Activated CD8-positive, alpha-beta T cell treated with anti-CD3 and anti-CD28 coated beads, Interleukin-2, amount 10 ng/mL, durations not matched to agents 7 days and 5 days (primary cell): Measurements from ENCODE around the gene PDS5A. TPM values are rescaled to one million over a fixed set of nuclear protein-coding genes. Genes with fewer than 3 reads are reported as not detected.
A peak's percentile ranks its signal among the peaks of the same experiment; 100 is the strongest.
"Not testable (repeated sequence)": the region's sequence is repeated elsewhere in the genome, so short reads cannot be mapped to it uniquely, and the experiment has no call there.

ENCODE experiments used
- ATAC-seq: fragments of 150-1000 bp; cut with Tn5 transposase; one replicate; pipeline ENCODE4 v1.10.0; 2021; ENCODE audit warnings: moderate library complexity
- CTCF ChIA-PET: fragments of 350-600 bp; sonication (Branson Sonifier 250); formaldehyde crosslinking; loops from one replicate; lab custom pipeline; 2021; ENCODE audit warnings: antibody characterized with exemption; lab: Charles Lee
- POLR2A ChIA-PET: fragments of 350-600 bp; sonication (Branson Sonifier 250); formaldehyde crosslinking; loops from one replicate; lab custom pipeline; 2021; ENCODE audit warnings: antibody characterized with exemption; lab: Charles Lee
- DNase-seq: peaks from one replicate; pipeline ENCODE4 v3.0.0-alpha.2; 2020
- H3K27ac Mint-ChIP-seq: one replicate; pipeline ENCODE4 v1.8.0; 2021; ENCODE audit warnings: mild to moderate bottlenecking, mixed read lengths
- H3K27me3 Mint-ChIP-seq: one replicate; pipeline ENCODE4 v1.8.0; 2021; ENCODE audit warnings: low read depth, mixed read lengths
- H3K36me3 Mint-ChIP-seq: one replicate; pipeline ENCODE4 v1.8.0; 2021; ENCODE audit warnings: low read depth, mixed read lengths
- H3K4me1 Mint-ChIP-seq: one replicate; pipeline ENCODE4 v1.8.0; 2021; ENCODE audit warnings: low read depth, mixed read lengths
- H3K4me3 Mint-ChIP-seq: one replicate; pipeline ENCODE4 v1.8.0; 2021; ENCODE audit warnings: mild to moderate bottlenecking, mixed read lengths
- H3K9me3 Mint-ChIP-seq: one replicate; pipeline ENCODE4 v1.8.0; 2022; ENCODE audit warnings: mixed read lengths; ENCODE audit not compliant: insufficient read depth
- total RNA-seq, 2 experiments: library from RNA; stranded (reverse); gene quantifications; one replicate each; pipeline ENCODE4 v1.2.3, GENCODE V29; 2021

Gene PDS5A
- total RNA-seq, 2 experiments from 2014 or later: 120 to 126 TPM

DNA sequence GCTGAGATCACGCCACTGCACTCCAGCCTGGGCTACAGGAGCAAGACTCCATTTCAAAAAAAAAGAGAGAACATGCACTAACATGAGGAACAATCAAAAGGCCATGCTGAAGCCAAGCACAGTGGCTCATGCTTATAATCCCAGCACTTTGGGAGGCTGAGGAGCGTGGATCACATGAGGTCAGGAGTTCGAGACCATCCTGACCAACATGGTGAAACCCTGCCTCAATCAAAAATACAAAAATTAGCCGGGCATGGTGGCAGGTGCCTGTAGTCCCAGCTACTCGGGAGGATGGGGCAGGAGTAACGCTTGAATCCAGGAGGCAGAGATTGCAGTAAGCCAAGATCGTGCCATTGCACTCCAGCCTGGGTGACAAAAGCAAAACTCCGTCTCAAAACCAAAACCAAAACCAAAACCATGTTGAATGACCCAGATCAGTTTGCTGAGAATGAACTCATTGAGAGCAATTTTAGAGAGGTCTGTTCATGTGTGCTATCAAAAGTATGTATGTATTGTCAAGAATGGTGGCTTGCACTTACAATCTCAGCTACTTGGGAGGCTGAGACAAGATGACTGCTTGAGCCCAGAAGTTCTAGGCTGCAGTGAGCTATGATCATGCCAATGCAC lies 44.8 kb downstream of the PDS5A start:
- Mint-ChIP-seq H3K4me1 (peaks cover 51% of the 10 kb centered on the region), H3K27me3 (no peaks in the 10 kb centered on the region), H3K9me3 (no peaks in the 10 kb centered on the region), H3K4me3 (peak overlapping the region; percentile 34), H3K27ac (peak overlapping the region; percentile 57), H3K36me3 (peaks cover 35% of the 10 kb centered on the region)
- DNase-seq (peak; percentile 45), ATAC-seq (peak; percentile 79)
- CTCF ChIA-PET: interaction anchor here (0.9 to 1.1 kb wide), 2 partner anchors 8 to 45 kb away, joined by 3 to 4 read pairs; no protein-coding TSS in a partner anchor
- POLR2A ChIA-PET: no interaction called here

DNA sequence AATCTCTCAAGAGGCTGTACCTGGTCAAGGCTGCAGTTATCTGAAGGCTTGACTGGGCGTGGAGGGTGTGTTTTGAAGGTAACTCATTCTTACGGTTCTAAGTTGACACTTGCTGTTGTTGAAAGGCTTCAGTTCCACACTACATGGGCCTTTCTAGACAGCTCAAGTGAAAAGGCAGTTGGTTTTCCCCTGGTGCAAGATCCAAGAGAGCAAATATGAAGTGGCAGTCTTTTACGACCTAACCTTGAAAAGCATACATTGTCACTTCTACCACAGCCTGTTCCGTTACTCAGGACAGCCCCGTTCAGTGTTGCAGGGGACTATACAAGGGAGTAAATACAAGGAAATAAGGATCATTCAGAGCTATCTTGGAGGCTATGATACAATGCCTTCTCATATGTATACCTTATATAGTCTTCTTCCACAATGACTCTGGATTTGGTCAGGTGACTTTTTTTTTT lies 46.2 kb downstream of the PDS5A start:
- DNase-seq (no peak), ATAC-seq (peak; percentile 20)
- CTCF ChIA-PET: no interaction called here
- H3K4me3 Mint-ChIP-seq: no peak overlapping the region
- no peaks in the 10 kb centered on the region for H3K9me3 Mint-ChIP-seq
- peaks cover 34% of the 10 kb centered on the region for H3K36me3 Mint-ChIP-seq
- peak overlapping the region; percentile 51 for H3K27ac Mint-ChIP-seq
- no peaks in the 10 kb centered on the region for H3K27me3 Mint-ChIP-seq
- POLR2A ChIA-PET: no interaction called here
- H3K4me1 Mint-ChIP-seq: peaks cover 43% of the 10 kb centered on the region

DNA sequence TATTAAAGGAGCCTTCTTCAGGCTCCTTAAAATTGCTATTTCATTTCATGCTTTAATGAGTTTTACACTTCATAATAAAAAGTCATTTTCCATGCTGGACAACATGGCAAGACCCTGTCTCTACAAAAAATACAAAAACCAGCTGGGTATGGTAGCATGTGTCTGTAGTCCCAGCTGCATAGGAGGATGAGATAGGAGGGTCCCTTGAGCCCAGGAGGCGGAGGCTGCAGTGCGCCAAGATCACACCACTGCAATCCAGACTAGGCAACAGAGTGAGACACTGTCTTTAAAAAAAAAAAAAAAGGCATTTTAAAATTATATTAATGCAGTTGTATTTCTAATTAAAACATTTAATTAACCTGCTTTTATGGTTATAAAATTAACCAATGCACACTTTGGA lies 49.2 kb downstream of the PDS5A start:
- Mint-ChIP-seq H3K36me3 (peaks cover 44% of the 10 kb centered on the region), H3K27ac (no peak overlapping the region), H3K9me3 (no peaks in the 10 kb centered on the region), H3K4me3 (no peak overlapping the region), H3K27me3 (no peaks in the 10 kb centered on the region), H3K4me1 (peaks cover 30% of the 10 kb centered on the region)
- ChIA-PET POLR2A (no interaction called here), CTCF (no interaction called here)
- DNase-seq (no peak), ATAC-seq (no peak)

DNA sequence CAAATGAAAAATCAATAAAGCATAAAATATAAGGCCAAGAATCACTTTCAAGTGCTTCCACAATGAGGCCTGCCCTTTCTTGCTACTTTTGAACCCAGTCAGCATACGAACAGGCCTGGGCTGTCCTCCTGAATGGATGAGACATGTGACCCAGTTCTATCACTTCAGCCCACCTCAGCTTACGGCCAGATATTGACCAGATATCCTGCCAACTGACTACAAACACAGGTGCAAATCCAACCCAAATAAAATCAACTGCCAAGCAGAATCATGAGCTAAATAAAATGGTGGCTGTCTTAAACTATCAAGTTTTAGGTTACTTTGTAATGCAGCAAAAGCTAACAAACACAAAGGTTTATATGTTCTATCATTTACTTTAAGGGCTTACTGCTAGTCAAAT lies 53.7 kb downstream of the PDS5A start:
- Mint-ChIP-seq H3K9me3 (no peaks in the 10 kb centered on the region), H3K4me1 (peaks cover 10% of the 10 kb centered on the region), H3K27ac (peak overlapping the region; percentile 45), H3K27me3 (no peaks in the 10 kb centered on the region), H3K36me3 (peaks cover 44% of the 10 kb centered on the region), H3K4me3 (no peak overlapping the region)
- DNase-seq: no peak
- CTCF ChIA-PET: interaction anchor here (0.6 to 1.5 kb wide), 2 partner anchors 10 to 718 kb away, joined by 3 to 4 read pairs; no protein-coding TSS in a partner anchor
- POLR2A ChIA-PET: interaction anchor here (1.3 kb wide), 1 partner anchor 10 kb away, joined by 4 read pairs; no protein-coding TSS in a partner anchor
- no peak for ATAC-seq

DNA sequence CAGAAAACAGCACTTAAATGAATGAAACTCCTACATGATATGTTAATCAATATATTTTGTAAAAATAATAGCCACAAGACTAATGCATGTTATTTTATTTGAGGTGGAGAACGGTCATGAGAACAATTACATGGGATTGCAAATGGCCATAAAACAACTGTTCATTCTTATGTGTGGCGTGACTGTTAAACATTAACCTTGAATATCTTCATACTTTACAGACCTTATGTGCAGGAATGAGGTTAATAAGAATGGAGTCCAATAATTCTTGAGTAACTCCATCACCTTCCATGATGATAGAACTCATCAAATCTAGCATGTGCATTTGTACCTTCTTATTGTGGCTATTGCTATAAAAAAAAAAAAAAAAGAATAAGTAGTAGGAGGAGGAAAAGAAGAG lies 55.3 kb downstream of the PDS5A start:
- ATAC-seq: no peak
- no peak for DNase-seq
- Mint-ChIP-seq H3K4me3 (no peak overlapping the region), H3K27ac (no peak overlapping the region), H3K4me1 (peaks cover 10% of the 10 kb centered on the region), H3K27me3 (no peaks in the 10 kb centered on the region), H3K9me3 (no peaks in the 10 kb centered on the region), H3K36me3 (peaks cover 41% of the 10 kb centered on the region)
- ChIA-PET POLR2A (no interaction called here), CTCF (no interaction called here)

DNA sequence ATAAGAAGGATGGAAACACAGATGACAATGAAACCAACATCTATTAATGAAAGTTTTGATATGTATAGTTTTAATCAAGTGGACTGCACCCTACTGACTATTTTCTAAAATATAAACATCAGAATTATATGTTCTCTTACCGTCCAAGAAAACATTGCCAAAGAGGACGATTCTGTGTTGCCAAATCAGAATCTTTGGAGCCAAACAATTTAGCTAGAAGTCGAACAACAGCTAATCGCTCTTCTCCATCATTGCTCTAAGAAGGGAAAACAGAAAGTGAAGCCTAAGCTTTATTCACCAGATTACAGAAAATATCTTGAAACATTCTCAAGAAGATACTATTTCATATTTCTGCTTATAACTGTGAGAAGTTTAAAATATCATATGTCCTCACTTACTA lies 64.2 kb downstream of the PDS5A start:
- H3K27ac Mint-ChIP-seq: no peak overlapping the region

DNA sequence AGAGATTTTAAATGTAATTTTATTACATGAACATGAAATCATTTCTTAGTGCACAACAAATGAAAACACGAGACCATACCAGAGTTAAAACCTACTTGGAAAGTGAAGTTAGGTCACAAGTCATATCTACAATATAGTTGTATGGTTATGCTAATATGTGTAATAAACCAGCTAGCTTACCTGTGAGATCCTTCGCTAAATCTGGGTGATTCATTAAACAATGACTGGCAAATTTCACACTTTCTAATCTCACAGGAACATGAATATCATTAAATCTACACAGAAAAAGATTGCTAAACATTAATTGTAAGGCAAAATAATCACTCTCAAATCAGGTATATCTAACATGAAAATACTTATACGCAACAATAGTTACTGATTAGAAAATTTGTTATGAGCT lies 67.6 kb downstream of the PDS5A start:
- Mint-ChIP-seq H3K4me3 (no peak overlapping the region), H3K9me3 (no peaks in the 10 kb centered on the region), H3K27me3 (no peaks in the 10 kb centered on the region), H3K27ac (no peak overlapping the region), H3K36me3 (peaks cover 49% of the 10 kb centered on the region), H3K4me1 (no peaks in the 10 kb centered on the region)
- CTCF ChIA-PET: no interaction called here
- POLR2A ChIA-PET: no interaction called here
- DNase-seq (no peak), ATAC-seq (no peak)

More for the DNA sequence above, 64.2 kb downstream of the PDS5A start:
- DNase-seq: no peak
- Mint-ChIP-seq H3K36me3 (peaks cover 43% of the 10 kb centered on the region), H3K4me1 (no peaks in the 10 kb centered on the region), H3K27me3 (no peaks in the 10 kb centered on the region), H3K4me3 (no peak overlapping the region), H3K9me3 (no peaks in the 10 kb centered on the region)
- CTCF ChIA-PET: interaction anchor here (1.5 kb wide), 1 partner anchor 215 kb away, joined by 3 read pairs; the partner anchor contains the start of gene UBE2K
- ATAC-seq: no peak
- POLR2A ChIA-PET: interaction anchor here (0.6 kb wide), 1 partner anchor 867 kb away, joined by 3 read pairs; no protein-coding TSS in a partner anchor

DNA sequence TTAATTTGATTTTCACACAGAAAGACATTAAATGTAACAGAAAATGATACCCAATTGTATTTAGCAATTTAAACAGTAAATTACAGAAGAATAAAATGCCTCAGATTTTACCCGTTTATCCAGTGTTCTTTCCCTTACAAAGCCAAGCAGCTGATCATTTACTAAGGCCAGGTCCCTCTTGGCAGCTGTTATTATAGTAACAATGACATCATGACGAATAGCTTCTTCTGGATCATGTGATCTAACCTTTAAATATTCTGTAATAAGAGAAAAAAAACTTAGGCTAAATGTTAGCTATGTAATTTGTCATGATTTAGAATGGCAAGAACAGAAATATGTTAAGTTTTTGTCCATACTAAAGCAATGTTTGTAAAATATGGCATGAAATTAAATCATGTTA lies 69.4 kb downstream of the PDS5A start:
- H3K27me3 Mint-ChIP-seq: no peaks in the 10 kb centered on the region
- ChIA-PET POLR2A (interaction anchor here (1.0 kb wide), 1 partner anchor 14 kb away, joined by 3 read pairs; no protein-coding TSS in a partner anchor), CTCF (interaction anchor here (0.6 to 1.2 kb wide), 2 partner anchors 10 to 83 kb away, joined by 3 to 4 read pairs; no protein-coding TSS in a partner anchor)
- H3K36me3 Mint-ChIP-seq: peaks cover 43% of the 10 kb centered on the region
- no peak overlapping the region for H3K27ac Mint-ChIP-seq
- H3K4me3 Mint-ChIP-seq: no peak overlapping the region
- no peak for DNase-seq
- ATAC-seq: no peak
- H3K4me1 Mint-ChIP-seq: no peaks in the 10 kb centered on the region
- no peaks in the 10 kb centered on the region for H3K9me3 Mint-ChIP-seq

DNA sequence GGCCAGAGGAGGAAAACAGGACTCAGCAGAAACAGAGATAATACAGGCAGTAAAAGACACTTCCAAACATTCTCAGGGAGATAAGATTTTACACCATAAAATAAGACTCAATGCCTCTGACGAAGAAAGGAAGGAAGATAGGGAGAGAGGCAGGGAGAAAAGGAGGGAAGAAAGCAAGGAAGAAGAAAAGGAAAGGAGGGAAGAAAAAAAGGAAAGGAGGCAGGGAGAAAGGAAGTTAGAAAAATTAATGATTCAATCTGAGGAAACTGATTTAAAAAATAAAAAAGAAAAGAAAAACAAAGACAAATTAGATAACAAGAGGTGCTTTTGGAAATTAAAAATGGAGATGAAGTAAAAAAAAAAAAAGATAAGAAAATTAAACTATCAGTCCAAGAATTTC lies 72.1 kb downstream of the PDS5A start:
- DNase-seq: no peak
- no peaks in the 10 kb centered on the region for H3K9me3 Mint-ChIP-seq
- ChIA-PET CTCF (no interaction called here), POLR2A (no interaction called here)
- peaks cover 44% of the 10 kb centered on the region for H3K36me3 Mint-ChIP-seq
- H3K4me3 Mint-ChIP-seq: no peak overlapping the region
- H3K27me3 Mint-ChIP-seq: no peaks in the 10 kb centered on the region
- H3K27ac Mint-ChIP-seq: no peak overlapping the region
- no peak for ATAC-seq
- H3K4me1 Mint-ChIP-seq: no peaks in the 10 kb centered on the region

DNA sequence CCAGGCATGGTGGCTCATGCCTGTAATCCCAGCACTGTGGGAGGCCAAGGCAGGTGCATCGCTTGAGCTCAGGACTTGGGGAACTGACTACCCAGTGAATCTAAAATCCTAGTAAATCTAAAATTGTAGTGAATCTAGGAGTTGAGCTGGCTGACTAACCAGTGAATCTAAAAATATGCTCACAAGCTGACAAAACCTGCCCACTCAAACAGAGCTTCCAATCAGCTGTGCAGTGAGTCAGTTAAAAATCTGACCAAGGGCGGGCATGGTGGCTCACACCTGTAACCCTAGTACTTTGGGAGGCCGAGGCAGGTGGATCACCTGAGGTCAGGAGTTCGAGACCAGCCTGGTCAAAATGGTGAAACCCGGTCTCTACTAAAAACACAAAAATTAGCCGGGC lies 72.7 kb downstream of the PDS5A start:
- H3K27ac Mint-ChIP-seq, H3K27me3 Mint-ChIP-seq, H3K4me3 Mint-ChIP-seq, ATAC-seq, DNase-seq, H3K9me3 Mint-ChIP-seq, H3K4me1 Mint-ChIP-seq, POLR2A ChIA-PET: not testable (repeated sequence)
- CTCF ChIA-PET: interaction anchor here (1.0 kb wide), 1 partner anchor 436 kb away, joined by 3 read pairs; no protein-coding TSS in a partner anchor
- H3K36me3 Mint-ChIP-seq: peaks cover 47% of the 10 kb centered on the region

DNA sequence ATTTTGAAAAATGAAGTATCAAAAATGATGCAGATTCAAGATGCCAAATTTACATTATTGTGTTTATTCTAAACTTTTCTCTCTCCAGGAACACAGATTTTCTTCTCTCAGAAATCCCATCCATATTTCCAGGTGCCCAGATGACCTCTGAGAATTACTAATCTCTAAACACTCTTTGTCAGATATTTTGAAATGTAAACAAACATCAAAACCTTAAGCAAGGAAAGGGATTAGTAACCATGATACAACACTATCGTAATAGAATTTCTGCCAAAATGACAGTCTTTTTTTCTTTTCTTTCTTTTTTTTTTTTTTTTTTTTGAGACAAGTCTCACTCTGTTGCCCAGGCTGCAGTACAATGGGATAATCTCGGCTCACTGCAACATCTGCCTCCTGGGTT lies 76.7 kb downstream of the PDS5A start:
- H3K4me3 Mint-ChIP-seq: no peak overlapping the region
- H3K9me3 Mint-ChIP-seq: no peaks in the 10 kb centered on the region
- ChIA-PET CTCF (no interaction called here), POLR2A (no interaction called here)
- H3K4me1 Mint-ChIP-seq: no peaks in the 10 kb centered on the region
- DNase-seq: no peak
- ATAC-seq: no peak
- no peak overlapping the region for H3K27ac Mint-ChIP-seq
- H3K27me3 Mint-ChIP-seq: no peaks in the 10 kb centered on the region
- peaks cover 61% of the 10 kb centered on the region for H3K36me3 Mint-ChIP-seq

DNA sequence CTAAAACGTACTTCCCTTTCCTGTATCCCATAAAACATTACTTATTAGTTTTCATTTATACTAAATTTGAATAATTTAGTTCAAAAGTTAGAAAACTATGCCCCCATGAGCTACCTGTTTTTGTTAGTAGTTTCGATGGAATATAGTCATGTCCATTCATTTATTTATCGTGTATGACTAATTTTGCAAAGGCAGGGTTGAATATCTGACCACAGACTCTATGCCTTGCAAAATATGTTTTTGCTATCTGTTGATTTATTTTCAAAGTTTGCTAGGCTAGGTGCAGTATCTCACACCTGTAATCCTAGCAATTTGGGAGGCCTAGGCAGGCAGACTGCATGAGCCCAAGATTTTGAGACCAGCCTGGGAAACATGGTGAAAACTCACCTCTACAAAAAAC lies 78.4 kb downstream of the PDS5A start:
- Mint-ChIP-seq H3K4me3 (no peak overlapping the region), H3K27ac (peak overlapping the region; percentile 6), H3K27me3 (no peaks in the 10 kb centered on the region), H3K9me3 (no peaks in the 10 kb centered on the region), H3K4me1 (no peaks in the 10 kb centered on the region), H3K36me3 (peaks cover 65% of the 10 kb centered on the region)
- ATAC-seq: no peak
- POLR2A ChIA-PET: no interaction called here
- no peak for DNase-seq
- CTCF ChIA-PET: no interaction called here
